ENCODE data around the gene ABCC8. TPM values are rescaled to one million over a fixed set of nuclear protein-coding genes. Genes with fewer than 3 reads are reported as not detected.

Gene ABCC8
- total and polyA plus RNA-seq, 9 of the 15 experiments (the other 6 are each of a cell fraction or from before 2014, with no cell fraction given), result not detected

- TF ChIP-seq CTCFL (IDR thresholded peaks at IDR 0.05; ENCODE audit: borderline replicate concordance, insufficient read depth, low read depth, low read length, poor library complexity, severe bottlenecking) (no peak), ATF4 (CRISPR knock-in tag; IDR thresholded peaks at IDR 0.05) (no peak), IRF2 (CRISPR knock-in tag; IDR thresholded peaks at IDR 0.05) (no peak)
These were observed 129.0 kb downstream of the ABCC8 start (continued) for GRCh38 chr11:17347676-17348075.

- Histone ChIP-seq H3K36me3 (ENCODE audit: control insufficient read depth, insufficient read depth, low read length) (no peaks in the 10 kb centered on the region), H3K4me2 (ENCODE audit: insufficient read depth, low read length) (no peak overlapping the region), H3K4me1 (replicated peaks in 1 of 2; ENCODE audit: control insufficient read depth in 2 of 2, insufficient read depth in 2 of 2, low read length in 2 of 2) (no peaks in the 10 kb centered on the region), H3K79me2 (ENCODE audit: control insufficient read depth, insufficient read depth, low read length) (no peaks in the 10 kb centered on the region), H3K9ac (ENCODE audit: insufficient read depth in 1 of 2, low read depth in 2 of 2, low read length in 2 of 2) (no peak overlapping the region), H3K4me3 (no peak overlapping the region), H3K9me1 (ENCODE audit: control insufficient read depth, insufficient read depth, low read length) (no peaks in the 10 kb centered on the region), H3K27ac (ENCODE audit: extremely low read depth, low read depth, low read length) (no peak overlapping the region), H3K9me3 (replicated peaks; ENCODE audit: control insufficient read depth, insufficient read depth, low read depth, low read length) (no peaks in the 10 kb centered on the region), H2AFZ (ENCODE audit: low read depth, low read length) (no peak overlapping the region), H4K20me1 (replicated peaks; ENCODE audit: control insufficient read depth, insufficient read depth, low read length) (no peaks in the 10 kb centered on the region), H3K27me3 (ENCODE audit: control insufficient read depth in 2 of 2, insufficient read depth in 2 of 2, low read length in 2 of 2) (no peaks in the 10 kb centered on the region)
- in situ Hi-C loops (cut with MboI) (no loop called here), intact Hi-C loops (cut with micrococcal nuclease) (no loop called here)
- POLR2A ChIA-PET, result interaction anchor here (0.6 to 1.0 kb wide), 2 partner anchors 9 to 10 kb away, joined by 3 read pairs; no protein-coding TSS in a partner anchor
- no TSS peak for BruUV-seq (replicated peaks)
- ATAC-seq (no peak), DNase-seq (ENCODE audit: extremely low read depth in 1 of 4, low spot score in 3 of 4) (no peak), FAIRE-seq (no peak)
- 57% methylated on average over 1 of the region's 1 CpG for WGBS (ENCODE audit: insufficient coverage, low coverage, missing lambda C conversion rate)
- TF ChIP-seq ZNF436 (CRISPR knock-in tag; IDR thresholded peaks at IDR 0.05), result no peak
- no peak for TF ChIP-seq ZNF449 (CRISPR knock-in tag; IDR thresholded peaks at IDR 0.05)
- no peak for TF ChIP-seq PHB (CRISPR knock-in tag; IDR thresholded peaks at IDR 0.05)
- no peak for TF ChIP-seq DDX20 (tag; IDR thresholded peaks at IDR 0.05; ENCODE audit: low read depth)
- TF ChIP-seq ZNF592 (IDR thresholded peaks at IDR 0.05), result no peak
- TF ChIP-seq MTA2 (IDR thresholded peaks at IDR 0.05; ENCODE audit: low read depth), result no peak
- no peak for TF ChIP-seq SLC30A9 (CRISPR knock-in tag; IDR thresholded peaks at IDR 0.05)
- TF ChIP-seq LARP7 (IDR thresholded peaks at IDR 0.05), result no peak
- TF ChIP-seq HCFC1 (IDR thresholded peaks at IDR 0.05; ENCODE audit: low read depth, low read length), result no peak
- CTCF ChIA-PET (ENCODE audit: low intra/inter-chr PET ratio), result no interaction called here
These were observed 132.7 kb downstream of the ABCC8 start for GRCh38 chr11:17343907-17344306.
